Neural cell (in vitro differentiated cells): ENCODE measurements around the gene PRKCZ.

Source experiments
- CTCF ChIP-seq: fragments of 450-650 bp; IDR thresholded peaks from 2 replicates; pipeline ENCODE4 v1.5.1; 2014; ENCODE audit warnings: antibody characterized with exemption, mild to moderate bottlenecking, moderate library complexity; ENCODE audit not compliant: poor library complexity, severe bottlenecking
- MXI1 ChIP-seq: fragments of 450-650 bp; conservative IDR thresholded peaks from 2 replicates; pipeline ENCODE4 v1.6.1; 2014; ENCODE audit warnings: antibody characterized with exemption, mild to moderate bottlenecking; ENCODE audit not compliant: poor library complexity, severe bottlenecking
- POLR2AphosphoS5 ChIP-seq: IDR thresholded peaks from 2 replicates; pipeline ENCODE4 v1.6.1; 2012
- RAD21 ChIP-seq: fragments of 450-650 bp; conservative IDR thresholded peaks from 2 replicates; pipeline ENCODE4 v1.6.1; 2014; ENCODE audit warnings: antibody characterized with exemption, mild to moderate bottlenecking, moderate library complexity

GRCh38 chr1:2133039-2133878 lies 83.0 kb downstream of the PRKCZ start:
- no peak for TF ChIP-seq RAD21
- TF ChIP-seq CTCF, result no peak
- TF ChIP-seq MXI1, result no peak
- TF ChIP-seq POLR2AphosphoS5, result no peak
